Measurements from ENCODE around the gene CDCA5.

CDCA5 gene

GRCh38 chr11:65113361-65113756 is 29.5 kb upstream of the CDCA5 start:
- H3K4me3 ChIP-seq (ENCODE audit: low read length) = peak overlapping the region; percentile 54
- no peak for TF ChIP-seq CTCF (conservative IDR thresholded peaks at IDR 0.05; ENCODE audit: low read length)
- DNase-seq (ENCODE audit: low read depth) = no peak

GRCh38 chr11:65112546-65113360 is 28.9 kb upstream of the CDCA5 start:
- TF ChIP-seq CTCF (conservative IDR thresholded peaks at IDR 0.05; ENCODE audit: low read length) = peak; percentile 46
- H3K4me3 ChIP-seq (ENCODE audit: low read length) = peak overlapping the region; percentile 54
- no peak for DNase-seq (ENCODE audit: low read depth)

DNA sequence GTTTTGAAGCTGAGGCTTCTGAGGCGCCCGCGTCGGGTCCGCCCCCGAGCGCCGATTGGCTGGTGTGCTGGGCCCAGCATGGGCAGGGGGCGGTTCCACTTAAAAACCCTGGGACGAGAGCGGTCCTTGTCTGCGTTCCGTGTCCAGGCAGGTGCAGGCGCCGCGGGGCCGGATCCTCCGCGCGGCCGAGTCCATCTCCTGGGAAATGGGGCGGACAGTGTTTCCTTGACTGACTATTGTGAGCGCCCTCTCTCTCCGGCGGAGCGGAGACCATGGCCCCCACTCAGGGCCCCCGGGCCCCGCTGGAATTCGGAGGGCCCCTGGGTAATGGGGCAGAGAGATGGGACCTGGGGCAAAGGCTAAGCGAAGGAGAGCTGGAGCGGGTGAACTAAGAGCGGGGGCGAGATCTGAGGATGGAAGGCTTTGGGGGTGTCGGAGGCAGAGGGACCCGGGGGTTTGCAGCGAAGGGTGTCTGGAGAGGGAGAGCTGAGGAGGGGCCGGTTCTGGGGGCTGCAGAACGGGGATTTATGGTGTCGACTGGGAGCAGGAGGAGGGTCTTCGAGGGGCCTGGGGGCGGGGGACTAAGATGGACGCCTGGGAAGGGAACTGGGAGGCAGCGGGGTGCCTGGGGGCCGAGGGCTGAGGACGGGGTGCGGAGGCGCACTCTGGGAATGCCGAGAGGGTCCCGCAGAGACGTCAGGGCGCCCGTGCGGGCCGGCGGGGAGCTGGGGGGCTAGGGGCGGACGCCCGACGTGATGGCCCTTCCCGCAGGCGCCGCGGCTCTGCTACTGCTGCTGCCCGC is 28.1 kb upstream of the CDCA5 start, which contains the start of gene TM7SF2:
Gene TM7SF2 (plus strand): TSS at position 129 of the 802 bp plus-strand sequence. CDS start 144 bp downstream, at position 273.
- peak within 1 kb of the TSS; percentile 54 for H3K4me3 ChIP-seq (ENCODE audit: low read length)
- no peak for TF ChIP-seq CTCF (conservative IDR thresholded peaks at IDR 0.05; ENCODE audit: low read length)
- DNase-seq (ENCODE audit: low read depth) = peak; percentile 84

DNA sequence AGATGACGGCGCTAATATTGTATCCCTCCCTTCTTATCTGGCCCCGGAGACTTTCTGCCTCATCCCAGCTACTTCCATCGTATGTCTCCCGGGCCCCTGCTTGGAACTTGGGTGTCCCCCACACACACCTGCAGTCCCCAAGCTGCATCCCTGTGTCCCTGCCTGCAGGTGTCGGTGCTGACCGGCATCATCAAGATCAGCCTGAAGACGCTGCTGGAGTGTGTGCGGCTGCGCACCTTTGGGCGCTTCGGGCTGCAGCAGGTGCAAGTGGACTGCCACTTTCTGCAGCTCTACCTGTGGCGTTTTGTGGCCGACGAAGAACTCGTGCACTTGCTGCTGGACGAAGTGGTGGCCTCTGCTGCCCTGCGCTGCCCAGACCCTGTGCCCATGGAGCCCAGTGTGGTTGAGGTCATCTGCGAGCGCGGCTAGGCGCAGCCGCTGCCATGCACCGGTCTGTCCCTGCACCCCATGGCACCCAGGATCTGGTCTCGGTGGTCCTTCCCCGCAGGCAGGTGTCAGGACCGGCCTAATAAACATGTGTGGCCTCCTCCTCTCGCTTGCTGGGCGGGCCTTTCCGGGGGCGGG is 27.4 kb upstream of the CDCA5 start:
- no peak for TF ChIP-seq CTCF (conservative IDR thresholded peaks at IDR 0.05; ENCODE audit: low read length)
- no peak for DNase-seq (ENCODE audit: low read depth)
- H3K4me3 ChIP-seq (ENCODE audit: low read length) = no peak overlapping the region

GRCh38 chr11:65110354-65110861 is 26.6 kb upstream of the CDCA5 start:
- no peak overlapping the region for H3K4me3 ChIP-seq (ENCODE audit: low read length)
- DNase-seq (ENCODE audit: low read depth) = peak; percentile 73
- TF ChIP-seq CTCF (conservative IDR thresholded peaks at IDR 0.05; ENCODE audit: low read length) = peak; percentile 94

GRCh38 chr11:65109231-65110198 is 25.7 kb upstream of the CDCA5 start:
- no peak for DNase-seq (ENCODE audit: low read depth)
- no peak overlapping the region for H3K4me3 ChIP-seq (ENCODE audit: low read length)
- TF ChIP-seq CTCF (conservative IDR thresholded peaks at IDR 0.05; ENCODE audit: low read length) = no peak
